AG09319 (cell line): ENCODE data around the gene PARD3B.

Experiments used
- DNase-seq: peaks from one replicate; pipeline ENCODE4 v3.0.0-alpha.2; 2010; ENCODE audit warnings: low read depth; ENCODE audit errors: extremely low read depth
- CTCF ChIP-seq: IDR thresholded peaks from 2 replicates; pipeline ENCODE4 v1.5.1; 2011; ENCODE audit warnings: low read depth, mild to moderate bottlenecking, inconsistent platforms, low read length, moderate library complexity

Gene PARD3B

GRCh38 chr2:204692790-204693189, 147.5 kb downstream of the PARD3B start:
- DNase-seq: no peak
- TF ChIP-seq CTCF: no peak

- no peak for DNase-seq
- TF ChIP-seq CTCF: no peak
Observed at GRCh38 chr2:204693262-204693661, 148.0 kb downstream of the PARD3B start.

GRCh38 chr2:204695506-204695905, 150.2 kb downstream of the PARD3B start:
- DNase-seq: no peak
- no peak for TF ChIP-seq CTCF

GRCh38 chr2:204696124-204696523, 150.8 kb downstream of the PARD3B start:
- no peak for DNase-seq
- TF ChIP-seq CTCF: no peak

- no peak for TF ChIP-seq CTCF
- no peak for DNase-seq
Observed at GRCh38 chr2:204705243-204705932, 160.1 kb downstream of the PARD3B start.

GRCh38 chr2:204706939-204707338, 161.7 kb downstream of the PARD3B start:
- no peak for TF ChIP-seq CTCF
- DNase-seq: no peak

GRCh38 chr2:204713211-204713610, 167.9 kb downstream of the PARD3B start:
- no peak for TF ChIP-seq CTCF

More at GRCh38 chr2:204713211-204713610, 167.9 kb downstream of the PARD3B start:
- DNase-seq: no peak
